HEK293 (cell line): ENCODE measurements around the gene ZNF536.

ENCODE experiments used
- CTCF ChIP-seq: fragments of 450-650 bp; formaldehyde crosslinking; IDR thresholded peaks from 2 replicates; pipeline ENCODE4 v1.5.1; 2016; ENCODE audit warnings: missing biosample characterization, missing genetic modification characterization
- MZF1 ChIP-seq: fragments of 450-650 bp; formaldehyde crosslinking; IDR thresholded peaks from 2 replicates; pipeline ENCODE4 v1.5.1; 2017; ENCODE audit warnings: missing biosample characterization, missing genetic modification characterization, borderline replicate concordance
- PATZ1 ChIP-seq: fragments of 450-650 bp; formaldehyde crosslinking; IDR thresholded peaks from 2 replicates; pipeline ENCODE4 v1.5.1; 2016; ENCODE audit warnings: missing biosample characterization, missing genetic modification characterization
- PBX3 ChIP-seq: sonication (generic); formaldehyde crosslinking; IDR thresholded peaks from 2 replicates; pipeline ENCODE4 v1.8.1; 2022; ENCODE audit warnings: mild to moderate bottlenecking, moderate library complexity, missing genetic modification reagents
- ZNF121 ChIP-seq: fragments of 450-650 bp; formaldehyde crosslinking; IDR thresholded peaks from 2 replicates; pipeline ENCODE4 v1.5.1; 2016; ENCODE audit warnings: missing biosample characterization, missing genetic modification characterization
- ZNF366 ChIP-seq: fragments of 450-650 bp; formaldehyde crosslinking; conservative IDR thresholded peaks from 2 replicates; pipeline ENCODE4 v1.5.1; 2016; ENCODE audit warnings: missing biosample characterization, missing genetic modification characterization

GRCh38 chr19:30446850-30447552 is 74.8 kb downstream of the ZNF536 start:
- no peak for TF ChIP-seq CTCF (tag by site-specific recombination)
- no peak for TF ChIP-seq PATZ1 (tag by site-specific recombination)
- no peak for TF ChIP-seq ZNF366 (tag by site-specific recombination)
- TF ChIP-seq PBX3 (CRISPR knock-in tag) = no peak
- TF ChIP-seq ZNF121 (tag by site-specific recombination) = no peak
- TF ChIP-seq MZF1 (tag by site-specific recombination) = no peak
